Neural crest cell (in vitro differentiated cells): ENCODE measurements around the gene SLC19A1. TPM values are rescaled to one million over a fixed set of nuclear protein-coding genes. Genes with fewer than 3 reads are reported as not detected.

Source experiments
- DNase-seq: peaks from one replicate; pipeline ENCODE4 v3.0.0; 2021; ENCODE audit warnings: low read depth, mixed read lengths, low spot score
- H3K27ac Mint-ChIP-seq: one replicate; pipeline ENCODE4 v1.8.0; 2021; ENCODE audit warnings: mild to moderate bottlenecking, mixed read lengths; ENCODE audit not compliant: unreplicated experiment
- H3K27me3 Mint-ChIP-seq: 2 replicates; pipeline ENCODE4 v1.8.0; 2021; ENCODE audit warnings: low read depth, mild to moderate bottlenecking, mixed read lengths
- H3K36me3 Mint-ChIP-seq: 2 replicates; pipeline ENCODE4 v1.8.0; 2021; ENCODE audit warnings: low read depth, mild to moderate bottlenecking, mixed read lengths
- H3K4me1 Mint-ChIP-seq: 2 replicates; pipeline ENCODE4 v1.8.0; 2021; ENCODE audit warnings: mixed read lengths
- H3K4me3 Mint-ChIP-seq: one replicate; pipeline ENCODE4 v1.8.0; 2021; ENCODE audit warnings: mild to moderate bottlenecking, mixed read lengths
- H3K9me3 Mint-ChIP-seq: 2 replicates; pipeline ENCODE4 v1.8.0; 2021; ENCODE audit warnings: mixed read lengths
- long read RNA-seq: library from polyadenylated mRNA; unstranded; transcript quantifications from one replicate; pipeline ENCODE4 v2.0.0, GENCODE V29; 2020
- total RNA-seq: library from RNA; stranded (reverse); gene quantifications from 2 replicates; pipeline ENCODE4 v1.2.1, GENCODE V29; 2021
- TF ChIP-seq, protein P1 (sequence below): fragments of 200-600 bp; sonication (generic); conservative IDR thresholded peaks from 2 replicates; pipeline ENCODE4 v1.5.0; 2021; ENCODE audit warnings: antibody characterized with exemption, mild to moderate bottlenecking

Gene SLC19A1
- 31.6 and 35.1 TPM in 2 replicates for total RNA-seq
- long read RNA-seq, partial matches to known transcripts, result 0 of 1 reads
- long read RNA-seq, other reads (novel, unspliced or antisense), result 0 of 1 reads

DNA sequence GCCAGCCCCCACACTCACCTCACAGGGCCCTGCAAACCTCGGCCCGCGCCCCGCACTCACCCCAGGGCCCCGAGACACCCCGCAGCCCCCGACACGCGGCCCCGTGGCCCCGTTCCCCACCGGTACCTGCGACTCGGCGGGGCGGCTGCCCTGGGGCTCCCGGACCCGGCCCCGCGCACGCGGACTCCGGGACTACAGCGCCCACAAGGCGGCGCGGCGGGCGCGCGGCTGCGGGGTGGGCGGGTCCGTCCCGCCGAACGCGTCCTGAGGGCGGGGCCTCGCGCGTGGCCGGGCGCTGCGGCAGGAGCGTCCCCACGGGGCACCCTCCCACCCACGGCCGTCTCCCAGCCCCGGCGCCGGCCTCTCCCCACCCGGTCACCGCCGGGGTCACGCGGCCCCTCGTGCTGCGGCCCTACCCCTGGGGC is at the start of gene SLC19A1:
Gene SLC19A1 (minus strand): TSS at position 199 of the 425 bp plus-strand sequence. CDS start 4,481 bp downstream, outside the sequence.
- peak; percentile 59 for DNase-seq
- Mint-ChIP-seq H3K36me3 (no peaks in the 10 kb centered on the region), H3K4me3 (peak within 1 kb of the TSS; percentile 91), H3K4me1 (peaks cover 11% of the 10 kb centered on the region), H3K27ac (no peak within 1 kb of the TSS), H3K9me3 (no peaks in the 10 kb centered on the region), H3K27me3 (no peaks in the 10 kb centered on the region)
- TF ChIP-seq, protein P1, sequence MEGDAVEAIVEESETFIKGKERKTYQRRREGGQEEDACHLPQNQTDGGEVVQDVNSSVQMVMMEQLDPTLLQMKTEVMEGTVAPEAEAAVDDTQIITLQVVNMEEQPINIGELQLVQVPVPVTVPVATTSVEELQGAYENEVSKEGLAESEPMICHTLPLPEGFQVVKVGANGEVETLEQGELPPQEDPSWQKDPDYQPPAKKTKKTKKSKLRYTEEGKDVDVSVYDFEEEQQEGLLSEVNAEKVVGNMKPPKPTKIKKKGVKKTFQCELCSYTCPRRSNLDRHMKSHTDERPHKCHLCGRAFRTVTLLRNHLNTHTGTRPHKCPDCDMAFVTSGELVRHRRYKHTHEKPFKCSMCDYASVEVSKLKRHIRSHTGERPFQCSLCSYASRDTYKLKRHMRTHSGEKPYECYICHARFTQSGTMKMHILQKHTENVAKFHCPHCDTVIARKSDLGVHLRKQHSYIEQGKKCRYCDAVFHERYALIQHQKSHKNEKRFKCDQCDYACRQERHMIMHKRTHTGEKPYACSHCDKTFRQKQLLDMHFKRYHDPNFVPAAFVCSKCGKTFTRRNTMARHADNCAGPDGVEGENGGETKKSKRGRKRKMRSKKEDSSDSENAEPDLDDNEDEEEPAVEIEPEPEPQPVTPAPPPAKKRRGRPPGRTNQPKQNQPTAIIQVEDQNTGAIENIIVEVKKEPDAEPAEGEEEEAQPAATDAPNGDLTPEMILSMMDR, result peak; percentile 51

DNA sequence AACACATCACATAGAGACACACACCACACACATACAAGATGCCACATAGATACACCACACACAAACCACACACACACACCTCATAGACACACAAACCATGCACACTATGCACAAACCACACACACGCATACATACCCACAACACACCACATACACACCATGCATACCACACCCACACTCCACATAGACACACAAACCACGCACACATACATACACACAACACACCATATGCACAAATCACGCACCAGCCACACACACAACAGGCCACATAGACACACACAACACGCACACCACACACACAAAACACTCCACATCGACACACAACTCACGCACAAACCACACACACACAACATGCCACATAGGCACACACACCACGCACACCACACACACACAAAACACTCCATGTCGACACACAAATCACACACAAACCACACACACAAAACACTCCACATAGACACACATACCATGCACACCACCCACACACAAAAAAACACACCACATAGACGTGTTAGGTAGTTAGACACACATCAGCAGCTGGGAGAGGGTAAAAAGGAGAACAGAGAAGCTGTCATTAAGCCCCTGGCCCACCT is 49.5 kb upstream of the SLC19A1 start:
- DNase-seq, result no peak
- TF ChIP-seq, protein P1, result no peak
- H3K27ac Mint-ChIP-seq, result no peak overlapping the region
- no peaks in the 10 kb centered on the region for H3K4me1 Mint-ChIP-seq
- H3K27me3 Mint-ChIP-seq, result peaks cover 28% of the 10 kb centered on the region
- H3K4me3 Mint-ChIP-seq, result no peak overlapping the region
- H3K36me3 Mint-ChIP-seq, result peaks cover 5% of the 10 kb centered on the region
- peaks cover 13% of the 10 kb centered on the region for H3K9me3 Mint-ChIP-seq

DNA sequence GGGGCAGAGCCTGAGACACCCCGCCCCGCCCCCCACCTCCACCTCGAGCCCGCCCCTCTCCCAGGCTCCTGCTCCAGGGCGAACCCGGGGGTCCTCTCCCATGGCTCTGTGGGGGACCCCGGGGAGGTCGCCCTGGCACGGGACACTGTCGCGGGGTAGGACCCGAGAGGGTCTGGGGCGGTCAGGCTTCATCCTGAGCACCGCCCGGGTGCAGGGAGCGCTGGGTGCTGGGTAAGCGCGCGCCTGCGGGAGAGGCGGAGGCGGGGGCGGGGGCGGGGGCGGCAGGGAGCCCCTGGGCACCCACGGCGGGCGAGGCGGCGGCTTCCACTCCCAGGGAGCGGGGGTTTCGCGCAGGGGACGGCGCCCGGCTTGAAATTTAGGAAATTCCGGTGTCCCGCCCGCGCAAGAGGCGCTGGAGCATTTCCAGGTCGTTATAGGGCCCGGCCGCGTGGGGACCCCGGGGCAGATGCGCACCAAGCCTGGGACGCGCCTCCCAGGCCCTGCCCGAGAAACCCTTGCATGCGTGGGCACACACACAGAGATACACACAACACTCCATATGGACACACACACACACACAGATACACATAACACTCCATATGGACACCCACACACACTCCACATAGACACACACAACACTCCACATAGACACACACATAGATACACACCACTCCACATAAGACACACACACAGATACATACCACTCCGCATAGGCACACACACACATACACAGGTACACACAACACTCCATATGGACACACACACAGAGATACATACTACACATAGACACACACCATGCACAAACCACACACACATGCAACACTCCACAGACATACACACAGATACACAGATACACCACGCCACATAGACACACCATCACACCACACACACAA is 48.7 kb upstream of the SLC19A1 start:
- TF ChIP-seq, protein P1, result no peak
- Mint-ChIP-seq H3K36me3 (peaks cover 6% of the 10 kb centered on the region), H3K27ac (no peak overlapping the region), H3K27me3 (peaks cover 32% of the 10 kb centered on the region), H3K9me3 (peaks cover 15% of the 10 kb centered on the region), H3K4me1 (no peaks in the 10 kb centered on the region), H3K4me3 (no peak overlapping the region)
- DNase-seq, result no peak

- Mint-ChIP-seq H3K27ac (no peak overlapping the region), H3K4me1 (no peaks in the 10 kb centered on the region), H3K9me3 (peaks cover 16% of the 10 kb centered on the region), H3K27me3 (peaks cover 35% of the 10 kb centered on the region), H3K36me3 (peaks cover 6% of the 10 kb centered on the region), H3K4me3 (no peak overlapping the region)
- TF ChIP-seq, protein P1, result no peak
- DNase-seq, result peak; percentile 30
Observed at GRCh38 chr21:45590246-45590725, 48.0 kb upstream of the SLC19A1 start.

DNA sequence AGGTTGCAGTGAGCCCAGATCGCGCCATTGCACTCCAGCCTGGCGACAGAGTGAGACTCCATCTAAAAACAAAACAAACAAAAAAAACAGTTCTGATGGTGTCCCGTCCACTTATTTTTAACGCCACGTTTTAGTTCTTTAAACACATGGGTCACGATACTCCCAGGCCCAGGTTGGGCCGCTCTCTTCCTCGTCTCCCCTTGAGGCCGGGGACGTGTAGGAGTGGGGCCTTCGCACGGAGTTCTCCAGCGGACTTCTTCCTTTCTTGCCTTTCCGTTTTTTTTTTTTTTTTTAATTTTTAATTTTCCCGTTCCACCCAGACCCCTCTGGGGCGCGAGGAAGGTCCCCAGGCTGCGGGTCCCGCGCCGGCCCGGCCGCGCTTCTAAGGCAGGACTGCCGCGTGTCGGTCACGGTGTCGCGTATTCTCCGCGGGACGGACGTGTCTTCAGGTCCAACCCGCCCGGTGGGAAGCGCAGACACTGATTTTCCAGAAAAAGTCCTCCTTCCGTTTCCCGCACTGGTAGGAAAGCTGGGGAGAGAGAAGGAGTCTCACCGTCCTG is 47.5 kb upstream of the SLC19A1 start:
- Mint-ChIP-seq H3K9me3 (peaks cover 16% of the 10 kb centered on the region), H3K36me3 (peaks cover 6% of the 10 kb centered on the region), H3K4me1 (no peaks in the 10 kb centered on the region), H3K27me3 (peaks cover 32% of the 10 kb centered on the region), H3K27ac (no peak overlapping the region), H3K4me3 (no peak overlapping the region)
- no peak for DNase-seq
- TF ChIP-seq, protein P1, result no peak
